Nephron progenitor cell (in vitro differentiated cells): ENCODE results near the gene CDH11.

Experiments
- DNase-seq: peaks from one replicate; pipeline ENCODE4 v3.0.0; 2021
- H3K27ac Mint-ChIP-seq: 2 replicates; pipeline ENCODE4 v1.8.0; 2021; ENCODE audit warnings: mild to moderate bottlenecking, moderate library complexity, mixed read lengths
- H3K27me3 Mint-ChIP-seq: 2 replicates; pipeline ENCODE4 v1.8.0; 2021; ENCODE audit warnings: mild to moderate bottlenecking, low read depth, mixed read lengths; ENCODE audit not compliant: poor library complexity
- H3K36me3 Mint-ChIP-seq: 2 replicates; pipeline ENCODE4 v1.8.0; 2021; ENCODE audit warnings: low read depth, mixed read lengths
- H3K4me1 Mint-ChIP-seq: 2 replicates; pipeline ENCODE4 v1.8.0; 2021; ENCODE audit warnings: mixed read lengths
- H3K4me3 Mint-ChIP-seq: 2 replicates; pipeline ENCODE4 v1.8.0; 2021; ENCODE audit warnings: mild to moderate bottlenecking, moderate library complexity, mixed read lengths
- H3K9me3 Mint-ChIP-seq: 2 replicates; pipeline ENCODE4 v1.8.0; 2021; ENCODE audit warnings: mild to moderate bottlenecking, moderate library complexity, mixed read lengths
- CTCF ChIP-seq: fragments of 200-600 bp; sonication (generic); IDR thresholded peaks from 2 replicates; pipeline ENCODE4 v1.5.0; 2021; ENCODE audit warnings: antibody characterized with exemption

CDH11 gene

GRCh38 chr16:64898159-64898558 lies 223.7 kb downstream of the CDH11 start:
- no peak overlapping the region for H3K4me3 Mint-ChIP-seq
- H3K4me1 Mint-ChIP-seq, result peaks cover 4% of the 10 kb centered on the region
- no peak for DNase-seq
- no peaks in the 10 kb centered on the region for H3K36me3 Mint-ChIP-seq
- H3K9me3 Mint-ChIP-seq, result no peaks in the 10 kb centered on the region
- no peak for TF ChIP-seq CTCF
- no peak overlapping the region for H3K27ac Mint-ChIP-seq
- H3K27me3 Mint-ChIP-seq, result no peaks in the 10 kb centered on the region
